Measurements from ENCODE around the gene ASIC4. TPM values are rescaled to one million over a fixed set of nuclear protein-coding genes. Genes with fewer than 3 reads are reported as not detected.

ASIC4 gene
- total and polyA plus RNA-seq, 9 of the 15 experiments (the other 6 are each of a cell fraction or from before 2014, with no cell fraction given) = 0.07 to 19.2 (median 4.8) TPM

- intact Hi-C loops (cut with micrococcal nuclease) (no loop called here), in situ Hi-C loops (cut with MboI) (no loop called here)
- Histone ChIP-seq H3K9ac (ENCODE audit: insufficient read depth in 1 of 2, low read depth in 2 of 2, low read length in 2 of 2) (no peak overlapping the region), H3K4me2 (ENCODE audit: insufficient read depth, low read length) (no peak overlapping the region), H2AFZ (ENCODE audit: low read depth, low read length) (no peak overlapping the region), H4K20me1 (replicated peaks; ENCODE audit: control insufficient read depth, insufficient read depth, low read length) (no peaks in the 10 kb centered on the region), H3K27ac (ENCODE audit: extremely low read depth, low read depth, low read length) (no peak overlapping the region), H3K4me3 (no peak overlapping the region), H3K9me1 (ENCODE audit: control insufficient read depth, insufficient read depth, low read length) (no peaks in the 10 kb centered on the region), H3K27me3 (ENCODE audit: control insufficient read depth in 2 of 2, insufficient read depth in 2 of 2, low read length in 2 of 2) (no peaks in the 10 kb centered on the region), H3K9me3 (replicated peaks; ENCODE audit: control insufficient read depth, insufficient read depth, low read depth, low read length) (no peaks in the 10 kb centered on the region), H3K4me1 (replicated peaks in 1 of 2; ENCODE audit: control insufficient read depth in 2 of 2, insufficient read depth in 2 of 2, low read length in 2 of 2) (peaks cover 8 to 42% of the 10 kb centered on the region in 2 experiments; a peak in 4 of 5 replicates), H3K36me3 (ENCODE audit: control insufficient read depth, insufficient read depth, low read length) (peaks cover 8% of the 10 kb centered on the region; the same call in 1 of the 3 replicates), H3K79me2 (ENCODE audit: control insufficient read depth, insufficient read depth, low read length) (peaks cover 7% of the 10 kb centered on the region)
- no peak for ATAC-seq
- FAIRE-seq = no peak
- ChIA-PET POLR2A (interaction anchor here (2.4 kb wide), 1 partner anchor 9 kb away, joined by 7 read pairs; no protein-coding TSS in a partner anchor), CTCF (ENCODE audit: low intra/inter-chr PET ratio) (no interaction called here)
- WGBS (ENCODE audit: insufficient coverage, low coverage, missing lambda C conversion rate) = 84% methylated on average over 26 of the region's 35 CpGs
- no peak for DNase-seq (ENCODE audit: extremely low read depth in 1 of 4, low spot score in 3 of 4)
- TF ChIP-seq ZNF780A (CRISPR knock-in tag; IDR thresholded peaks at IDR 0.05) = no peak
- TF ChIP-seq HMG20A (CRISPR knock-in tag; conservative IDR thresholded peaks at IDR 0.05) = no peak
- no peak for TF ChIP-seq CEBPB (tag; IDR thresholded peaks at IDR 0.05)
- no peak for TF ChIP-seq HOXB6 (CRISPR knock-in tag; IDR thresholded peaks at IDR 0.05; ENCODE audit: borderline replicate concordance)
- no TSS peak for BruUV-seq (replicated peaks)
Observed at GRCh38 chr2:219567791-219568361, 53.6 kb downstream of the ASIC4 start.

GRCh38 chr2:219569041-219569440, 54.8 kb downstream of the ASIC4 start:
- no peak overlapping the region for H2AFZ ChIP-seq (ENCODE audit: low read depth, low read length)
- ChIA-PET POLR2A (interaction anchor here (0.6 kb wide), 3 partner anchors 20 to 1639 kb away, joined by 3 to 4 read pairs (median 3); no protein-coding TSS in a partner anchor), CTCF (ENCODE audit: low intra/inter-chr PET ratio) (no interaction called here)
- peaks cover 9 to 43% of the 10 kb centered on the region in 2 experiments; a peak in 4 of 5 replicates for H3K4me1 ChIP-seq (replicated peaks in 1 of 2; ENCODE audit: control insufficient read depth in 2 of 2, insufficient read depth in 2 of 2, low read length in 2 of 2)
- H3K4me2 ChIP-seq (ENCODE audit: insufficient read depth, low read length) = no peak overlapping the region
- no peak overlapping the region for H3K4me3 ChIP-seq
- H4K20me1 ChIP-seq (replicated peaks; ENCODE audit: control insufficient read depth, insufficient read depth, low read length) = no peaks in the 10 kb centered on the region
- peaks cover 7% of the 10 kb centered on the region for H3K79me2 ChIP-seq (ENCODE audit: control insufficient read depth, insufficient read depth, low read length)
- H3K36me3 ChIP-seq (ENCODE audit: control insufficient read depth, insufficient read depth, low read length) = peaks cover 8% of the 10 kb centered on the region; the same call in 1 of the 3 replicates
- BruUV-seq (replicated peaks) = no TSS peak
- FAIRE-seq = no peak
- H3K27ac ChIP-seq (ENCODE audit: extremely low read depth, low read depth, low read length) = no peak overlapping the region
- TF ChIP-seq HOMEZ (CRISPR knock-in tag; IDR thresholded peaks at IDR 0.05) (no peak), ZNF584 (CRISPR knock-in tag; IDR thresholded peaks at IDR 0.05; ENCODE audit: low read depth) (no peak), CREB5 (CRISPR knock-in tag; IDR thresholded peaks at IDR 0.05) (no peak), ZFP30 (CRISPR knock-in tag; IDR thresholded peaks at IDR 0.05; ENCODE audit: borderline replicate concordance) (no peak), ZNF695 (CRISPR knock-in tag; IDR thresholded peaks at IDR 0.05) (no peak), ARID2 (IDR thresholded peaks at IDR 0.05) (no peak), HDGF (IDR thresholded peaks at IDR 0.05) (no peak), KLF16 (IDR thresholded peaks at IDR 0.05) (no peak)
- H3K9ac ChIP-seq (ENCODE audit: insufficient read depth in 1 of 2, low read depth in 2 of 2, low read length in 2 of 2) = no peak overlapping the region
- ATAC-seq = no peak
- in situ Hi-C loops (cut with MboI) = no loop called here
- intact Hi-C loops (cut with micrococcal nuclease) = no loop called here
- 80% methylated on average over 5 of the region's 6 CpGs for WGBS (ENCODE audit: insufficient coverage, low coverage, missing lambda C conversion rate)
- no peaks in the 10 kb centered on the region for H3K27me3 ChIP-seq (ENCODE audit: control insufficient read depth in 2 of 2, insufficient read depth in 2 of 2, low read length in 2 of 2)
- no peak for DNase-seq (ENCODE audit: extremely low read depth in 1 of 4, low spot score in 3 of 4)
- H3K9me1 ChIP-seq (ENCODE audit: control insufficient read depth, insufficient read depth, low read length) = no peaks in the 10 kb centered on the region
- no peaks in the 10 kb centered on the region for H3K9me3 ChIP-seq (replicated peaks; ENCODE audit: control insufficient read depth, insufficient read depth, low read depth, low read length)

Measured in K562 (cell line).